Fibroblast of mammary gland (primary cell): ENCODE data around the gene RITA1.
A peak's percentile ranks its signal among the peaks of the same experiment; 100 is the strongest.

Experiments
- DNase-seq: peaks from one replicate; pipeline ENCODE4 v3.0.0-alpha.2; 2010; ENCODE audit warnings: low read depth
- H3K4me3 ChIP-seq: 2 replicates; pipeline ENCODE4 v1.5.1; 2011; ENCODE audit warnings: low read depth, mild to moderate bottlenecking, low read length, moderate library complexity; ENCODE audit not compliant: control insufficient read depth
- TF ChIP-seq, protein P1 (sequence below): conservative IDR thresholded peaks from 2 replicates; pipeline ENCODE4 v1.5.1; 2011; ENCODE audit warnings: low read depth, low read length, inconsistent platforms; ENCODE audit not compliant: control insufficient read depth, insufficient read depth

RITA1 gene

DNA sequence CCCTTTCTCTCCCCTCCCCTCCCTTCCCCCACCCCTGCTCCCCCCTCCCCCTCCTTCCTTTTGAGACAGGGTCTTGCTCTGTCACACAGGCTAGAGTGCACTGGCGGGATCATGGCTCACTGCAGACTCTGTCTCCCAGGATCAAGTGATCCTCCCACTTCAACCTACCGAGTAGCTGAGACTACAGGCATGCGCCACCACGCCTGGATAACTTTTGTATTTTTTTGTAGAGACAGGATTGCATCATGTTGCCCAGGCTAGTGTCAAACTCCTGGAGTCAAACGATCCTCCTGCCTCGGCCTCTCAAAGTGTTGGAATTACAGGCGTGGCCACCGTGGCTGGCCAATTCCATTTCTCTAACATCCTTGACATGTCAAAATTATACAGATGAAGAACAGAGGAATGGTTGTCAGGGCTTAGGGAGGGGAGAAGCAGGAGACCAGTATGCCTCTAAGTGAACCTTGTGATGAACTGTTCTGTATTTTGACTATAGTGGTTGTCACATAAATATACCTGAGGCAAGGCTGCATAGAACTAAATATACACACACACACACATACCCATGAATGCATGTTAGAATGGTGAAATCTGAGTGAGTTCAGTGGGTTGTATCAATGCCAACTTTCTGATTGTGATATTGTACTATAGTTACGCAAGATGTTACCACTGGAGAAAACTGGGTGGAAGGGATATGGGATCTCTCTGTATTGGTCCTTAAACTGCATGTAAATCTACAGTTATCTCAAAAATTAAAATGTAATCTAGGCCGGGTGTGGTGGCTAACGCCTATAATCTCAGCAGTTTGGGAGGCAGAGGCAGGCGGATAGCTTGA is 39.6 kb upstream of the RITA1 start:
- peak; percentile 45 for DNase-seq
- no peak overlapping the region for H3K4me3 ChIP-seq
- TF ChIP-seq, protein P1, sequence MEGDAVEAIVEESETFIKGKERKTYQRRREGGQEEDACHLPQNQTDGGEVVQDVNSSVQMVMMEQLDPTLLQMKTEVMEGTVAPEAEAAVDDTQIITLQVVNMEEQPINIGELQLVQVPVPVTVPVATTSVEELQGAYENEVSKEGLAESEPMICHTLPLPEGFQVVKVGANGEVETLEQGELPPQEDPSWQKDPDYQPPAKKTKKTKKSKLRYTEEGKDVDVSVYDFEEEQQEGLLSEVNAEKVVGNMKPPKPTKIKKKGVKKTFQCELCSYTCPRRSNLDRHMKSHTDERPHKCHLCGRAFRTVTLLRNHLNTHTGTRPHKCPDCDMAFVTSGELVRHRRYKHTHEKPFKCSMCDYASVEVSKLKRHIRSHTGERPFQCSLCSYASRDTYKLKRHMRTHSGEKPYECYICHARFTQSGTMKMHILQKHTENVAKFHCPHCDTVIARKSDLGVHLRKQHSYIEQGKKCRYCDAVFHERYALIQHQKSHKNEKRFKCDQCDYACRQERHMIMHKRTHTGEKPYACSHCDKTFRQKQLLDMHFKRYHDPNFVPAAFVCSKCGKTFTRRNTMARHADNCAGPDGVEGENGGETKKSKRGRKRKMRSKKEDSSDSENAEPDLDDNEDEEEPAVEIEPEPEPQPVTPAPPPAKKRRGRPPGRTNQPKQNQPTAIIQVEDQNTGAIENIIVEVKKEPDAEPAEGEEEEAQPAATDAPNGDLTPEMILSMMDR = no peak

DNA sequence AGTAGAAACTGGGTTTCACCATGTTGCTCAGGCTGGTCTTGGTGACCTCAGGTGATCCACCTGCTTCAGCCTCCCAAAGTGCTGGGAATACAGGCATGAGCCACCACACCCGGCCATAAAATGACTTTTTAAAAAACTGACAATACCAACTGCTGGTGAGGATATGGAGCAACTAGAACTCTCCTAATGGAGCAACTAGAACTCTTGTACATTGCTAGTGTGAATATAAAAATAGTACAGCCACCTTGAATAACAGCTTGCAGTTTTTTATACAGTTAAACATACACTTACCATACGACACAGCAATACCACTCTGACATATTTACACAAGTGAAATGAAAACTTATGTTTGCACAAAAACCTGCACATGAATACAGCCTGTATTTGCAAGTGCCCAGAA is 38.5 kb upstream of the RITA1 start:
- no peak for DNase-seq
- TF ChIP-seq, protein P1 = no peak
- H3K4me3 ChIP-seq = no peak overlapping the region

DNA sequence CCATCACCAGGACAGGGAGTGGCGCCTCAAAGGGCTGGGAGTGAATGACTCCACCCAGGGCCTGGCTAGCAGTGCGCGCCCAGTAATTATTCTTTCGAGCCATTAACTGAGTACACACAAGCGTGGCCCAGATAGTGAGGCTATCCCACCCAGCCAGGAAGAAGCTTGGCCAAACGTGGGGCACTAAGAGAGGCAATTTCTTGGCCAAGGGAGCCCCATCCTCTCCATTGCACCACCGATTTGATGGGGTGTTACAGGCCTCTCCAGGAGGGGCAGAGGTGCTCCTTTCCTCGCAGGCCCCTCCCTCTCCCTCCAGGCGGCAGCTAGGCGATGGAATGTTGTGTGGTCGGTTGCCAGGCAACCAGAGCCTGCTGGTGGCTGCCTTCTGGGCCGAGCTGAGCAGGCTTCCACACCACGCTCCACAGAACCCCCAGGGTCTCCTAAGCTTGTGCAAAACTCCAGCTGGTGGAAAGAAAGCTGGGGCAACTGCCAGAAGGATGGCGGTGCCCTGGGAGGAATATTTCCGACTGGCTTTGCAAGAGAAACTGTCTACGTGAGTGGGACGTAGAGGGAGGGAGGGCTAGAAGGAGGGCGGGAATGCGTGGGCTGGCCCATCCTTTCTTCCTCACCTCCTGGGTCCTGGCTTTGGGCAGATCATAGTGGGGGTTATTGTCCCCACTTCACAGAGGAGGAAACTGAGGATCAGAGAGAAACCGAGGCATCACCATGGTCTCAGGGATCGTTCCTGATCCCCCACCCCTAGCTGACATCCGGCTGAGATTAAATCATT is 36.0 kb upstream of the RITA1 start, which contains the start of gene CFAP73:
Gene CFAP73, plus strand, starts transcription at position 364 of the 790 bp plus-strand sequence. Its CDS starts 134 bp downstream, at position 498.
- DNase-seq = peak; percentile 58
- no peak within 1 kb of the TSS for H3K4me3 ChIP-seq
- TF ChIP-seq, protein P1 = no peak

DNA sequence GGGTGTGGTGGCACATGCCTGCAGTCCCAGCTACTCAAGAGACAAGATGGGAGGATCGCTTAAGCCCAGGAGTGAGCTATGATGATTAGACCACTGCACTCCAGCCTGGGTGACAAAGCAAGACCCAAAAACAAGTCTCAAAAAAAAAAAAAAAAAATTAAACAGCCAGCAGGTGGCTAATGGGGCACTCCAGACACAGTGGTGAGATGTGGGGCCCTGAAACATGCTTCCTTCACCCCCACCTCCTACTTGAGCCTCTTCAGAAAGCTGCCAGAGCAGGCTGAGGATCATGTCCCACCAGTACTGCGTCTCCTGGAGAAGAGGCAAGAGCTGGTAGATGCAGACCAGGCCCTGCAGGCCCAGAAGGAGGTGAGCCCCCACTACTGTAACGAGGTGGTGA is 33.9 kb upstream of the RITA1 start:
- no peak overlapping the region for H3K4me3 ChIP-seq
- DNase-seq = no peak
- TF ChIP-seq, protein P1 = no peak

- DNase-seq = no peak
- TF ChIP-seq, protein P1 = no peak
- H3K4me3 ChIP-seq = no peak overlapping the region
Observed at GRCh38 chr12:113152196-113152834, 33.2 kb upstream of the RITA1 start.
